Activated CD4-positive, alpha-beta T cell treated with anti-CD3 and anti-CD28 coated beads for 4 hours (primary cell): Measurements from ENCODE around the gene FTO.

ENCODE experiments used
- DNase-seq, 2 donors: peaks; one replicate each; pipeline ENCODE4 v3.0.0-alpha.2; 2020

Gene FTO

DNA sequence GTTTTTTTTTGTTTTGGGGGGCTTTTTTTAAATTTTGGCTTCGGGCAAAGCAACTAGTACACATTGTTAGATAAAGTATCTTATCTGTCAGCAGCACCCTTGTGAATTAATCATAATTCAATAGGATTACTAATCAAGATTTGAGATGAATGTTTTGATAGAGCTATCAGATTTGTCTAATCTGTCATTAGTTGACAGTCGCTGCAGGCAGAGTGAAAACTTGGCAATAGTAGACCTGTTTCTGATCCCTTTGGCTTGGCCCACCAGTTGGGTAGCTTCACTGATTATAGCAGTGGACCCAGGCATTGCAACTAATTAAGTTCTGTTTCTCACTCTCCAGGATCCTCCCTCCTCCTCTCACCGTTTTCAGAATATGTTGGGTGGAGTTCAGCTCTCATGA is 324.0 kb downstream of the FTO start:
- no peak for DNase-seq

DNA sequence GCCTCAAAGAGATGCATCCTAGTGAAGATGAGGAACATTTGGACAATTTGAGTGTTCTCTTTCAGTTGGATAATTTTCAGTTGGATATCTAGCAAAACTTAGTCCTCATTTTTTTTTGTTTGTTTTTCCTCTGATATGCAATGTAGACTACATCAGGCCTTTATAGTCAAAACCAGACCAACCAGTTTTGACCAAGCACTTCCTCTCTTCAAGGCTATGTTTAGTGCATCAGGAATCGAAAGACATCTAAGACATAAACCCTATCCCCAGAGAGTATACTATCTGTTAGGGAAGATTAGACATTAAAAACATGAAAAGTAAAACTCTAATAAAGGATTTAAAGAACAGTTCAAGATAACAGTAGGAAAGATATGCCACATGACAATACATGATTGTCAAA is 326.5 kb downstream of the FTO start:
- DNase-seq, result no peak

GRCh38 chr16:54031107-54031760 is 327.3 kb downstream of the FTO start:
- no peak for DNase-seq

- no peak for DNase-seq
These were observed 329.8 kb downstream of the FTO start for GRCh38 chr16:54033747-54034146.

DNA sequence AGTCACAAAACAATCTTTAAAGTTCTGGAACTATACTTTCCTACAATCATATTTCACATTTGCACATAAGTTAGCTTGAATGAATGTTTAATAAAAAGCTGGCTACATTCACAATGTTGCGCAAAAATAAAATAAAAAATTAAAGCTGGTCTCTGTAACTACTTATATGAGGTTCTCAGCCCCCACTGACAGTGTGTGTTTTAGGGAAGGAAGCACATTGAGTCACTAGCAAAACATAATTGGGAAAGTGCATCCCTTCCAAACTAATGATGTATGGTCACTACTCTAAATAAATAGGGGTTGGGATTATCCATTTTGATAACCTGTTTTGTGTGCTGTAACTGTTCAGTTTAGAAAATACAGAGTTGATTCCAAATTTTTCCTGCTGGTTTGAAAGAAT is 330.7 kb downstream of the FTO start:
- DNase-seq, result no peak

- no peak for DNase-seq
These were observed 336.5 kb downstream of the FTO start for GRCh38 chr16:54040480-54040879.

DNA sequence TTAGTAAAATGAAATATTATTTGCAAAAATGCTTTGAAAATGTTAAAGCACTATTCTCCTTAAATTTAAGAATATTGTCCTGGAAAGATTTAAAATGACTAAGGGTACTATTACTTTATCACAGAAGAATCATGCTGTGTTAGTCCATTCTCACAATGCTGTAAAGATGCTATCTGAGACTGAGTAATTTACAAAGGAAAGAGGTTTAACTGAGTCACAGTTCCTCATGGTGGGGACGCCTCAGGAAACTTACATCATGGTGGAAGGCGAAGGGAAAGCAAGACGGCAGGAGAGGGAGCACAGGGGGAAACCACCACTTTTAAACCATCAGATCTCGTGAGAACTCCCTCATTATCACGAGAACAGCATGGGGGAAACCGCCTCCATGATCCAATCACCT is 337.0 kb downstream of the FTO start:
- no peak for DNase-seq

- DNase-seq, result no peak
These were observed 344.9 kb downstream of the FTO start for GRCh38 chr16:54048586-54049495.

DNA sequence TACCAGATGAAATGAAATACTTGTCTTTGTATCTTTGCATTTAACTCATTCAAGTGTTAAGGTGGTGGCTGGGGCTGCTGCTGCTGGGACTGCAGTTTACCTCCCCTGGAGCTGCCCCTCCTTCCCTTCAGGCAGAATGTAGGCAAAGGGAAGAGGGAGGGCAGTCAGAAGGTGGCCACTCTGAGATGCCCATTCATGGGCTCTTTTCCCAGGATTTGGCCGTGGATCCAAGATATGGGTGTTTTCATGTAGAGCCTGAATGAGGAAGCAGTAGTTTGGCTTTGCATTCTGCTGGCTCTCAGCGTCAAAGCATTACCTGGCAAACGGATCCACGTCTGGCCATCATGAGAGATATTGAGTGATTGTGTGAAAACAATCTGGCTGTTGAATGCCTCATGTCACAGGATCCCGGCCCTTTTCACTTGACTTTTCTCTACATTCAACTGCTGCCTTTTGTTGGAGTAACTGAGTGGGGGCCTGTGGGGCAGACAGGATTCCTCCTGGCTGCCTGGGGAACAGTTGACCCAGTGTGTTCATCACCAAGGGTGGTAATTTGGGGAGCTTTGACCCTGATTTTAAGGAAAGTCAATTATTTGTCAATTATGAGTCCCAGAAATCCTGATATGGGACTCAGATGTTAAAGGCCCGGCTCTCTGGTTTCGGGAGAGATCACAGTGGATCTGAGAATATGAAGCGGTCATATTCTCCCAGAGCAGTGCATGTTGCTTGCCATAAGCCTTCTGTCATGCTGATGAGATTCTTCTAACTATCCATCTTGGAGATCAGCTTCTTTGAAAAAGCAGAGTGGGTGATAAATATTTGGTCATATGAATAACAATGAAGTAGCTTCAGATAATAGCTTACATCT is 345.9 kb downstream of the FTO start:
- DNase-seq, result no peak

GRCh38 chr16:54050459-54051210 is 346.7 kb downstream of the FTO start:
- DNase-seq, result no peak

GRCh38 chr16:54051821-54052220 is 347.9 kb downstream of the FTO start:
- no peak for DNase-seq

- DNase-seq, result no peak
These were observed 348.3 kb downstream of the FTO start for GRCh38 chr16:54052271-54052670.

- no peak for DNase-seq
These were observed 350.2 kb downstream of the FTO start for GRCh38 chr16:54053891-54054820.

DNA sequence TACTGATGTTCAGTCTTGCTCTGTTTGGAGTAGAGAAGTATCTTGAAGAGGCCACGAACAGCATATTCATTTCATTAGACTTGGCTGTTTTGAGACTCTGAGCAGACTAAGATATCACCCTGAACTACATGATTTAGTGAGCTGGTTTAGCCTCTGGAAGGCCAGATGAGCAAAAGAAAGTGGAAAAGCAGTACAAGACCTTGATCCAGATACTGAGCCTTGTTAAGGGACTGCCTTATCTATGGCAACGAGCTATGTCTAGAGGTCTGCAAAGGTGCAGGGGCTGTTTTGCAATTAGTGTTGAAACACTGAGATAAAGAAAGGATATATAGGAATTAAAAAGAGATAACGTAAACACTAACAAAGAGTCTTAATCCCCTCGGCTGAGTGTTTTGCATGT is 351.2 kb downstream of the FTO start:
- DNase-seq, result no peak

DNA sequence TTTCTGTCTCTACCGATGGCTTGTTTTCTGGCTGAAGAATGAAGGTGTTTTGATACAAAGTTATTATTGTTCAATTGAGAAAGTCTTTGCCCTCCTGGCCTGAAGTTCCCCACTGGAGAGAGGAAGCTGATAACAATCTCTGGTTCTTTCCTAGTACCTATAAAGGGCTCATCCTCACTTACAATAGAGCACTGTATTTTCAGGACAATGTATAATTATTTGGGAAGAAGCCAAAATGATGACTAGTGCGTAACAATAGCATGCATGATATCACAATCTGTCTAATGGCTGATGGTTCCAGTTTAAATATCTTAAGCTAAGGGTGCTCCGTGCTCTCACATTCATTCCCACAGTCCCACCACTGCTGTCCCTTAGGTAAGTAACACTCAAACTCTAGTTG is 351.9 kb downstream of the FTO start:
- DNase-seq, result no peak

DNA sequence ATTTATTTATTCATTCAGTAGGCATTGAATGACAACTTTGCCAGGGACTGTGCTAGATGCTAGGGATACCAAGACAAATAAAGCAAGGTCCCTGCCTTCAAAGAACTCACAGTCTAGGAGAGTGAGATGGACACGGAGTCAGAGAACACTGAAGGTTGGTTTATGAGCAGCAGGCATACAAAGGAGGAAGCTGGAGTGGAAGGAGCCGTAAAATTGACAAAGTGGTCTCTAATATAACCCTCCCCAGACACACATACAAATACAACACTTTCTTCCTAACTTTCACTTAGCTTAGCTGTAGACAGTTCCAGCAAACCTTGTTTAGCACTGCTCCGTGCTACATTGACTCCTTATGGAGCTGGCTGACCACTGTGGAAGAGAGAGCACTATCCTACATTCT is 353.0 kb downstream of the FTO start:
- DNase-seq, result no peak

DNA sequence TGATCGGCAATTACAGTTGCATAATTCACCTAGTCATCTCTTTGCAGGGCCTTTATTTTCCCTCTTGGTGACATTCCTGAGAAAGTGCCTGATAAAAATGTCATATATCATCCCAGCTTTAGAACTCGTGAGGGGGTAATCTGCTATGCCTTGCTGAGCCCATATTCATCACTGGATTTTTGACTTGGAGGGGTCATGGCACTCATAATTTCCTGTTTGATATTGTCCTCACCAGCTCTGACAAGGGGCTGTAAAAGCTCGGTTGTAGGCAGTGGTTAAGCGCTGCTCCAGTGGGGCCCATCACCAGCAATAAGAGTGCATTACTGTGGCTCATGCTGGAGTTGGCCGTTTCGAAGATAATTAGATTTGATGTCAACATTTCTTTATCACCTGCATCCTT is 355.4 kb downstream of the FTO start:
- no peak for DNase-seq

- DNase-seq, result no peak
These were observed 356.9 kb downstream of the FTO start for GRCh38 chr16:54060599-54061421.

DNA sequence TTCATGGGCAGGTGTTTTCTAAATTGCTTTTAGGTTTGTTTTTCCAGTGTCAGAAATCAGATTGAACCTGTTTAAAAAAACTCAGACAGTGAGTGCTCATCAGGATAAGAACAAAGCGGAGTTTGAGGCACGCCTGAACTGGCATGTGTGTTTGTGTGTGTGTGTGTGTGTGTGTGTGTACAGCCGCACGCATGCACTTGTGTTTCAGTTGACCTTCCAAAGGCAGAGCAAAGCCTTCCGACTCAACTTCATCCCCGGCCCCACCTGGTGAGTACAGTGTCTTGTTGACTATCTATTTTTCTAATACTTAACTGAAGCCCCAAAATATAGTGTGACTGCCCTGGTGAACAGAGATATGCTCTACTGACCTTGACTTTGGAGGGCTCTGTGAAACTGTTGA is 357.5 kb downstream of the FTO start:
- no peak for DNase-seq
